Measurements from ENCODE around the gene TMEM130. TPM values are rescaled to one million over a fixed set of nuclear protein-coding genes. Genes with fewer than 3 reads are reported as not detected.
"Not testable (repeated sequence)": the region's sequence is repeated elsewhere in the genome, so short reads cannot be mapped to it uniquely, and the experiment has no call there.

Gene TMEM130
- polyA plus RNA-seq, 2 of the 4 experiments (the other 2 are of a cell fraction) = 0.25 to 0.41 TPM

DNA sequence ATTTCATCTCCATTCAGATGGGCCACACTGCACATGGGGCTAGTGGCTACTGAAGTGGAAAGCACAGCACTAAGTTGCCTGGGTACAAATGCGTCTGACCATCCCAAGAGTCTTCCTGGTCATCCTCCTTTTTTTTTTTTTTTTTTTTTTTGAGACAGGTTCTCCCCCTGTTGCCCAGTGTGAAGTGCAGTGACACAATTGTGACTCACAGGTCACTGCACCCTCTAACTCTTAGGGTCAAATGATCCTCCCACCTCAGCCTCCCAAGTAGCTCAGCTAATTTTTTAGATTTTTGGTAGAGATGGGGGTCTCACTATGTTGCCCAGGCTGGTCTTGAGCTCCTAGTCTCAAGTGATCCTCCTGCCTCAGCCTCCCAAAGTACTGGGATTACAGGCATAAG is 5.1 kb upstream of the TMEM130 start (continued):
- TF ChIP-seq, protein P1, sequence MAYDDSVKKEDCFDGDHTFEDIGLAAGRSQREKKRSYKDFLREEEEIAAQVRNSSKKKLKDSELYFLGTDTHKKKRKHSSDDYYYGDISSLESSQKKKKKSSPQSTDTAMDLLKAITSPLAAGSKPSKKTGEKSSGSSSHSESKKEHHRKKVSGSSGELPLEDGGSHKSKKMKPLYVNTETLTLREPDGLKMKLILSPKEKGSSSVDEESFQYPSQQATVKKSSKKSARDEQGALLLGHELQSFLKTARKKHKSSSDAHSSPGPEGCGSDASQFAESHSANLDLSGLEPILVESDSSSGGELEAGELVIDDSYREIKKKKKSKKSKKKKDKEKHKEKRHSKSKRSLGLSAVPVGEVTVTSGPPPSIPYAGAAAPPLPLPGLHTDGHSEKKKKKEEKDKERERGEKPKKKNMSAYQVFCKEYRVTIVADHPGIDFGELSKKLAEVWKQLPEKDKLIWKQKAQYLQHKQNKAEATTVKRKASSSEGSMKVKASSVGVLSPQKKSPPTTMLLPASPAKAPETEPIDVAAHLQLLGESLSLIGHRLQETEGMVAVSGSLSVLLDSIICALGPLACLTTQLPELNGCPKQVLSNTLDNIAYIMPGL (CRISPR knock-in tag; IDR thresholded peaks at IDR 0.05; ENCODE audit: borderline replicate concordance) = no peak
- TF ChIP-seq HDAC2 (IDR thresholded peaks at IDR 0.05) = no peak

DNA sequence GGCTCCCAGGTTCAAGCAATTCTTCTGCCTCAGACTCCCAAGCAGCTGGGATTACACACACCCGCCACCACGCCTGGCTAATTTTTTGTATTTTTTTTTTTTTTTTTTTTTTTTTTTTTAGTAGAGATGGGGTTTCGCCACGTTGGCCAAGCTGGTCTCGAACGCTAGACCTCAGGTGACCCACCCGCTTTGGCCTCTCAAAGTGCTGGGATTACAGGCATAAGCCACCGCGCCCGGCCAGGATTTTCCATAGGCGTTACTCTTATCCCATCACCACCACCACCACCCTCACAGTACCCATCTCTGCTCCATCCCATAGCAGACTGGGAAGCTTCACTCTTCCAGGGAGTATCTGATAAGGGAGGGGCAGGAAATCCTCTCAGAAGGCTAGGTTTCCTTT is 3.8 kb upstream of the TMEM130 start:
- WGBS (ENCODE audit: missing lambda C conversion rate) = 90% methylated on average over 11 of the region's 11 CpGs
- H3K9me3 ChIP-seq; H3K27ac ChIP-seq; ATAC-seq; H3K4me2 ChIP-seq; FAIRE-seq; H3K4me3 ChIP-seq; DNase-seq (ENCODE audit: low read depth in 1 of 2, low spot score in 1 of 2): not testable (repeated sequence)
- peaks cover 13% of the 10 kb centered on the region for H3K4me1 ChIP-seq
- ChIA-PET CTCF (interaction anchor here (0.6 to 1.7 kb wide), 5 partner anchors 11 to 453 kb away, joined by 3 to 4 read pairs (median 3); no protein-coding TSS in a partner anchor), POLR2A (interaction anchor here (0.7 kb wide), 1 partner anchor 99 kb away, joined by 4 read pairs; no protein-coding TSS in a partner anchor)

DNA sequence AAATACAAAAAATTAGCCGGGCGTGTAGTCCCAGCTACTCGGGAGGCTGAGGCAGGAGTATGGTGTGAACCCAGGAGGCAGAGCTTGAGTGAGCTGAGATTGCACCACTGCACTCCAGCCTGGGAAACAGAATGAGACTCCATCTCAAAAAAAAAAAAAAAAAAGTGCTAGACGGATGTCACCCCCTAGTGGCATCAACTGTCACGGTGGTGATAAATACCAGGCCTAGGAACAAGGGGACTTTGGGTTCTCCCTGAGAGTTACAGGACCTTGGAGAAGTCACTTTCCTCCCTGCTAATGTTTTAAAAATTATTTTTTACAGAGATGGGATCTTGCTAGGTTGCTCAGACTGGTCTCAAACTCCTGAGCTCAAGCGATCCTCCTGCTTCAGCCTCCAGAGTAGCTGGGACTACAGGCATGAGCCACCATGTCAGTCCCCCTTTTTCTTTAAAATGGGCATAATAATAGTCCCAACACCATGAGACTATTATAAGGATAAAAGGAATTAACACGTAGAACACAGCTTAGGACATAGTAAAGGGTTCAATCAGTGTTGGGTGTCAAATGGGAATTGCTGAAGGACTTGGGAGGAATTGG is 2.6 kb upstream of the TMEM130 start:
- peaks cover 9% of the 10 kb centered on the region for H3K4me1 ChIP-seq
- H3K4me2 ChIP-seq = no peak overlapping the region
- peak; percentile 45 to 58 for DNase-seq (ENCODE audit: low read depth in 1 of 2, low spot score in 1 of 2)
- H3K27ac ChIP-seq = no peak overlapping the region
- WGBS (ENCODE audit: missing lambda C conversion rate) = 51% methylated on average over 7 of the region's 7 CpGs
- POLR2A ChIA-PET = interaction anchor here (0.7 kb wide), 1 partner anchor 19 kb away, joined by 5 read pairs; no protein-coding TSS in a partner anchor
- peak in 1 of 2 experiments; percentile 48; a peak in 3 of 6 replicates for ATAC-seq
- CTCF ChIA-PET = interaction anchor here (0.6 to 1.9 kb wide), 11 partner anchors 9 to 536 kb away, joined by 3 to 6 read pairs (median 4); no protein-coding TSS in a partner anchor
- no peaks in the 10 kb centered on the region for H3K9me3 ChIP-seq
- TF ChIP-seq, protein P2, sequence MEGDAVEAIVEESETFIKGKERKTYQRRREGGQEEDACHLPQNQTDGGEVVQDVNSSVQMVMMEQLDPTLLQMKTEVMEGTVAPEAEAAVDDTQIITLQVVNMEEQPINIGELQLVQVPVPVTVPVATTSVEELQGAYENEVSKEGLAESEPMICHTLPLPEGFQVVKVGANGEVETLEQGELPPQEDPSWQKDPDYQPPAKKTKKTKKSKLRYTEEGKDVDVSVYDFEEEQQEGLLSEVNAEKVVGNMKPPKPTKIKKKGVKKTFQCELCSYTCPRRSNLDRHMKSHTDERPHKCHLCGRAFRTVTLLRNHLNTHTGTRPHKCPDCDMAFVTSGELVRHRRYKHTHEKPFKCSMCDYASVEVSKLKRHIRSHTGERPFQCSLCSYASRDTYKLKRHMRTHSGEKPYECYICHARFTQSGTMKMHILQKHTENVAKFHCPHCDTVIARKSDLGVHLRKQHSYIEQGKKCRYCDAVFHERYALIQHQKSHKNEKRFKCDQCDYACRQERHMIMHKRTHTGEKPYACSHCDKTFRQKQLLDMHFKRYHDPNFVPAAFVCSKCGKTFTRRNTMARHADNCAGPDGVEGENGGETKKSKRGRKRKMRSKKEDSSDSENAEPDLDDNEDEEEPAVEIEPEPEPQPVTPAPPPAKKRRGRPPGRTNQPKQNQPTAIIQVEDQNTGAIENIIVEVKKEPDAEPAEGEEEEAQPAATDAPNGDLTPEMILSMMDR (IDR thresholded peaks at IDR 0.05) = peak; percentile 43; the same call in 2 of the 3 replicates
- peak; percentile 21 to 33; a peak in 2 of 5 replicates for TF ChIP-seq RAD21 (conservative IDR thresholded peaks at IDR 0.05 in 1 of 2, IDR thresholded peaks at IDR 0.05 in 1 of 2)
- TF ChIP-seq, protein P3, sequence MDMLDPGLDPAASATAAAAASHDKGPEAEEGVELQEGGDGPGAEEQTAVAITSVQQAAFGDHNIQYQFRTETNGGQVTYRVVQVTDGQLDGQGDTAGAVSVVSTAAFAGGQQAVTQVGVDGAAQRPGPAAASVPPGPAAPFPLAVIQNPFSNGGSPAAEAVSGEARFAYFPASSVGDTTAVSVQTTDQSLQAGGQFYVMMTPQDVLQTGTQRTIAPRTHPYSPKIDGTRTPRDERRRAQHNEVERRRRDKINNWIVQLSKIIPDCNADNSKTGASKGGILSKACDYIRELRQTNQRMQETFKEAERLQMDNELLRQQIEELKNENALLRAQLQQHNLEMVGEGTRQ (IDR thresholded peaks at IDR 0.05) = no peak
- FAIRE-seq = no peak
- H3K4me3 ChIP-seq = no peak overlapping the region

DNA sequence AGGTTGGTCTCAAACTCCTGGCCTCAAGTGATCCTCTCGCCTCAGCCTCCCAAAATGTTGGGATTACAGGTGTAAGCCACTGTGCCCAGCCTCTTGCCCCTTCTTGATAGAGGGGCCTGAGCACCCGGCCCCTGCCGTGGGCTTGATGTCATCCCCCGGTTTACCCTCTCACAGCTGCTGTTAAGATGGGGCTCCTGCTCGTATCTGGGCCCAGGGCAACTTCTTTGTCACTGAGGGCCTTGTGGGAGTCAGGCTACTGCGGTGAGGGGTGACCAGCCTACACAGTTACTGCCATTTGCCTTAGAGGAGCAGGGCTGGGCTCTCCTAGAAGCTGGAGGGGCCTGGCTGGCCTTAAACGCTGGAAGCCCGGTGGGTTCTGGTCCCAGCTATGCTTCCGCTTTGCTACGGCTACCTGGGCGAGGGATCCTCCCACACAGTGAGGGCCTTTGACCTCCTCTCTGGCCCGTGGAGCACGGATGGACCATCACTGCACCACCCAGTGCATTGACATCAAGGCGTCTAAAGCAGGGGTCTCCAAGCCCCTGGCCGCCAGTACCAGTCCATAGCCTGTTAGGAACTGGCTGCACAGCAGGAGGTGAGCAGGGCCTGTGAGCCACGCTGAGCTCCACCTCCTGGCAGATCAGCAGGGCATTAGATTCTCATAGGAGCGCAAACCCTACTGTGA is 1.1 kb upstream of the TMEM130 start:
- DNase-seq (ENCODE audit: low read depth in 1 of 2, low spot score in 1 of 2) (no peak), FAIRE-seq (no peak), ATAC-seq (peak in 1 of 2 experiments; percentile 16; a peak in 3 of 6 replicates)
- POLR2A ChIA-PET = no interaction called here
- 84% methylated on average over 13 of the region's 17 CpGs for WGBS (ENCODE audit: missing lambda C conversion rate)
- Histone ChIP-seq H3K27ac (peak overlapping the region in 1 of 2 experiments; percentile 87; a peak in 4 of 6 replicates), H3K4me1 (peaks cover 9% of the 10 kb centered on the region), H3K4me3 (peak overlapping the region; percentile 88; the same call in 2 of the 3 replicates), H3K4me2 (peak overlapping the region; percentile 100), H3K9me3 (no peaks in the 10 kb centered on the region)
- no peak for TF ChIP-seq RFX5 (IDR thresholded peaks at IDR 0.05)
- TF ChIP-seq, protein P2 (IDR thresholded peaks at IDR 0.05) = no peak
- TF ChIP-seq EP300 (IDR thresholded peaks at IDR 0.05) = no peak
- no peak for TF ChIP-seq HOXA7 (CRISPR knock-in tag; IDR thresholded peaks at IDR 0.05)
- TF ChIP-seq, protein P4, sequence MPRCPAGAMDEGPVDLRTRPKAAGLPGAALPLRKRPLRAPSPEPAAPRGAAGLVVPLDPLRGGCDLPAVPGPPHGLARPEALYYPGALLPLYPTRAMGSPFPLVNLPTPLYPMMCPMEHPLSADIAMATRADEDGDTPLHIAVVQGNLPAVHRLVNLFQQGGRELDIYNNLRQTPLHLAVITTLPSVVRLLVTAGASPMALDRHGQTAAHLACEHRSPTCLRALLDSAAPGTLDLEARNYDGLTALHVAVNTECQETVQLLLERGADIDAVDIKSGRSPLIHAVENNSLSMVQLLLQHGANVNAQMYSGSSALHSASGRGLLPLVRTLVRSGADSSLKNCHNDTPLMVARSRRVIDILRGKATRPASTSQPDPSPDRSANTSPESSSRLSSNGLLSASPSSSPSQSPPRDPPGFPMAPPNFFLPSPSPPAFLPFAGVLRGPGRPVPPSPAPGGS (IDR thresholded peaks at IDR 0.05) = no peak
- TF ChIP-seq NR3C1 (IDR thresholded peaks at IDR 0.05) = no peak
- TF ChIP-seq PHF8 (IDR thresholded peaks at IDR 0.05; ENCODE audit: borderline replicate concordance, low read depth) = no peak
- TF ChIP-seq EHMT2 (IDR thresholded peaks at IDR 0.05; ENCODE audit: low read depth) = no peak
- no peak for TF ChIP-seq HOXB13 (CRISPR knock-in tag; IDR thresholded peaks at IDR 0.05; ENCODE audit: low read depth)
- no peak for TF ChIP-seq NFE2L2 (conservative IDR thresholded peaks at IDR 0.05; ENCODE audit: low read length)
- CTCF ChIA-PET = interaction anchor here (0.6 to 1.5 kb wide), 8 partner anchors 8 to 1708 kb away, joined by 3 to 8 read pairs (median 4); partner anchors contain the start of gene TRRAP

Measured in A549 (cell line).